Lower leg skin (tissue), 3 donors: ENCODE results near the gene SLC25A44.
"Not testable (repeated sequence)": the region's sequence is repeated elsewhere in the genome, so short reads cannot be mapped to it uniquely, and the experiment has no call there.

ENCODE experiments used
- POLR2A ChIP-seq, 2 donors: fragments of 450-650 bp; IDR thresholded peaks; one replicate each; pipeline ENCODE4 v1.6.1; 2016 to 2017; ENCODE audit warnings: antibody characterized with exemption in 2 of 2, mild to moderate bottlenecking in 1 of 2, moderate library complexity in 1 of 2
- TF ChIP-seq, protein P1 (sequence below), 3 donors: fragments of 450-650 bp; IDR thresholded peaks; one replicate each; pipeline ENCODE4 v1.5.1; 2016; ENCODE audit warnings: antibody characterized with exemption in 3 of 3, mild to moderate bottlenecking in 3 of 3, moderate library complexity in 2 of 3

DNA sequence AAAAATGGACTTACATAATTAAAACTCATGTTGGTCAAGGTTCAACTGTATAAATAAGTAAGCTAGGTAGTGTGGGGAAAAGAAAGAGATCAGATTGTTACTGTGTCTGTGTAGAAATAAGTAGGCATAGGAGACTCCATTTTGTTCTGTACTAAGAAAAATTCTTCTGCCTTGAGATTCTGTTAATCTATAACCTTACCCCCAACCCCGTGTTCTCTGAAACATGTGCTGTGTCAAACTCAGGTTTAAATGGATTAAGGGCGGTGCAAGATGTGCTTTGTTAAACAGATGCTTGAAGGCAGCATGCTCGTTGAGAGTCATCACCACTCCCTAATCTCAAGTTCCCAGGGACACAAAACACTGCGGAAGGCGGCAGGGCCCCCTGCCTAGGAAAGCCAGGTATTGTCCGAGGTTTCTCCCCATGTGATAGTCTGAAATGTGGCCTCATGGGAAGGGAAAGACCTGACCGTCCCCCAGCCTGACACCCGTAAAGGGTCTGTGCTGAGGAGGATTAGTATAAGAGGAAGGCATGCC is 12.4 kb upstream of the SLC25A44 start:
- TF ChIP-seq, protein P1, sequence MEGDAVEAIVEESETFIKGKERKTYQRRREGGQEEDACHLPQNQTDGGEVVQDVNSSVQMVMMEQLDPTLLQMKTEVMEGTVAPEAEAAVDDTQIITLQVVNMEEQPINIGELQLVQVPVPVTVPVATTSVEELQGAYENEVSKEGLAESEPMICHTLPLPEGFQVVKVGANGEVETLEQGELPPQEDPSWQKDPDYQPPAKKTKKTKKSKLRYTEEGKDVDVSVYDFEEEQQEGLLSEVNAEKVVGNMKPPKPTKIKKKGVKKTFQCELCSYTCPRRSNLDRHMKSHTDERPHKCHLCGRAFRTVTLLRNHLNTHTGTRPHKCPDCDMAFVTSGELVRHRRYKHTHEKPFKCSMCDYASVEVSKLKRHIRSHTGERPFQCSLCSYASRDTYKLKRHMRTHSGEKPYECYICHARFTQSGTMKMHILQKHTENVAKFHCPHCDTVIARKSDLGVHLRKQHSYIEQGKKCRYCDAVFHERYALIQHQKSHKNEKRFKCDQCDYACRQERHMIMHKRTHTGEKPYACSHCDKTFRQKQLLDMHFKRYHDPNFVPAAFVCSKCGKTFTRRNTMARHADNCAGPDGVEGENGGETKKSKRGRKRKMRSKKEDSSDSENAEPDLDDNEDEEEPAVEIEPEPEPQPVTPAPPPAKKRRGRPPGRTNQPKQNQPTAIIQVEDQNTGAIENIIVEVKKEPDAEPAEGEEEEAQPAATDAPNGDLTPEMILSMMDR (IDR thresholded peaks at IDR 0.05) = not testable (repeated sequence)
- TF ChIP-seq POLR2A (IDR thresholded peaks at IDR 0.05) = not testable (repeated sequence)
